SK-N-MC (cell line): ENCODE data around the gene PEX11G.

Experiments used
- DNase-seq: peaks from one replicate; pipeline ENCODE4 v3.0.0-alpha.2; 2011; ENCODE audit warnings: low read depth, low spot score
- H3K27ac ChIP-seq: fragments of 200-600 bp; sonication (generic); 2 replicates; pipeline ENCODE4 v1.5.1; 2016; ENCODE audit warnings: mixed run types
- H3K36me3 ChIP-seq: fragments of 200-600 bp; sonication (generic); 2 replicates; pipeline ENCODE4 v1.6.1; 2017; ENCODE audit warnings: antibody characterized with exemption, low read length, mixed read lengths; ENCODE audit not compliant: insufficient read depth
- H3K4me3 ChIP-seq: fragments of 200-600 bp; sonication (generic); 2 replicates; pipeline ENCODE4 v1.5.1; 2016
- H3K9ac ChIP-seq: fragments of 200-600 bp; sonication (generic); 2 replicates; pipeline ENCODE4 v1.8.0; 2017; ENCODE audit warnings: mixed run types, mixed read lengths; ENCODE audit not compliant: insufficient read length
- H3K9me3 ChIP-seq: fragments of 200-600 bp; sonication (generic); 2 replicates; pipeline ENCODE4 v1.6.1; 2017; ENCODE audit warnings: low read depth, mild to moderate bottlenecking, antibody characterized with exemption, low read length, moderate library complexity, mixed read lengths
- EZH2 ChIP-seq: fragments of 200-600 bp; sonication (generic); IDR thresholded peaks from one replicate; pipeline ENCODE4 v1.6.1; 2017; ENCODE audit warnings: antibody characterized with exemption
- FOXP2 ChIP-seq: optimal IDR thresholded peaks from 2 replicates; pipeline ENCODE3; 2011; ENCODE audit warnings: mild to moderate bottlenecking, moderate library complexity; ENCODE audit not compliant: insufficient read depth; ENCODE audit errors: extremely low read length, control extremely low read depth
- POLR2AphosphoS5 ChIP-seq: IDR thresholded peaks from 2 replicates; pipeline ENCODE4 v1.6.1; 2012; ENCODE audit warnings: mild to moderate bottlenecking, low read depth, low read length, borderline replicate concordance

The PEX11G gene

DNA sequence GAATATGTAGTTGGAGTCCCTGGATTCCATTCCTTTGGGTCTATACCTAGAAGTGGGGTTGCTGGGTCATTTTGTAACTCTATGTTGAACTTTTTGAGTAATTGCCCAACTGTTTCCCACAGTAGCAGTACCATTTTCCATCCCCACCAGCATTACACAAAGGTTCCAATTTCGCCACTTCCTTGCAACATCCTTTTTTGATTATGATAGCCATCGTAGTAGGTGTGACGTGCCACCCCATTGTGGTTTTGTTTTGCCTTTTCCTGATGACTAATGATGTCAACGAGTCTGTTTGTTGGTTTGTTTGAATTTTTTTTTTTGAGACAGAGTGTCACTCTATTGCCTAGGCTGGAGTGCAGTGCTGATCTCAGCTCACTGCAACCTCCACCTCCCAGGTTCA is 3.3 kb upstream of the PEX11G start:
- TF ChIP-seq POLR2AphosphoS5: no peak
- no peak for TF ChIP-seq EZH2
- no peak for TF ChIP-seq FOXP2
- Histone ChIP-seq H3K36me3 (no peaks in the 10 kb centered on the region), H3K9me3 (no peaks in the 10 kb centered on the region), H3K9ac (no peak overlapping the region), H3K27ac (no peak overlapping the region), H3K4me3 (no peak overlapping the region)
- no peak for DNase-seq

DNA sequence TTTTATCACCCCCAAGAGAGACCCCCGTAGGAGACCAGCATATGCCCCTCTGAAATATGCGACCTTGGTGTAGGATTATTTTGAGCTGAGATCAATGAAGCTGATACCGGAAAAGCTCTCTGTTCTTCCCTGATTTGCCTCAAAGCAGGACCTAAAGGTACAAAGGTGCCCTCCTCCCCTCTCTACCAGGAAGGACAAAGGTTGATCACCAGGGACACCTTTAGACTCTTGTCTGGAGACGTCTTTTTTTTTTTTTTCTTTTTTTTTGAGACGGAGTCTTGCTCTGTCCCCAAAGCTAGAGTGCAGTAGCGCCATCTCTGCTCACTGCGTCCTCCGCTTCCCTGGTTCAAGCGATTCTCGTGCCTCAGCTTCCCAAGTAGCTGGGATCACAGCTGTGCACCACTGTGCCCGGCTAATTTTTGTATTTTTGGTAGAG is 792 bp upstream of the PEX11G start:
- TF ChIP-seq EZH2: no peak
- TF ChIP-seq POLR2AphosphoS5: no peak
- TF ChIP-seq FOXP2: no peak
- Histone ChIP-seq H3K4me3 (no peak overlapping the region), H3K9me3 (no peaks in the 10 kb centered on the region), H3K27ac (no peak overlapping the region), H3K9ac (no peak overlapping the region), H3K36me3 (no peaks in the 10 kb centered on the region)
- DNase-seq: no peak

DNA sequence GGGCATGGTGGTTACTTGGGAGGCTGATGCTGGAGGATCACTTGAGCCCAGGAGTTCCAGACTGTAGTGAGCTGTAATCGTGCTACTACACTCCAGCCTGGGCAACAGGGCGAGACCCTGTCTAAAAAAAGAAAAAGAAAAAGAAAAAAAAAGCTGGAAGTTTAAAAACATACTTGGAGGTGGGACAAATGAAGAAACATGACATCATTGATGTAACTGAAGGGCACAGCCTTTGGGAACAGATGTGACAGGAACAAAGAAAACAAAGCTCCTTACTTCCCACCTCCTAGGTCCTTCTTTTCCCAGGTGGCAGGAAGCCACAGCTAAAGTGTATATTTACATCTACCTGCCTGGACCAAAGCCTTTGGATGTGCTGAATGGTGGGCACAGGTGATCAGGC is 1.9 kb downstream of the PEX11G start:
- no peak overlapping the region for H3K27ac ChIP-seq
- no peak overlapping the region for H3K9ac ChIP-seq
- no peaks in the 10 kb centered on the region for H3K36me3 ChIP-seq
- no peak for DNase-seq
- no peaks in the 10 kb centered on the region for H3K9me3 ChIP-seq
- TF ChIP-seq EZH2 (no peak), POLR2AphosphoS5 (no peak), FOXP2 (no peak)
- H3K4me3 ChIP-seq: no peak overlapping the region

DNA sequence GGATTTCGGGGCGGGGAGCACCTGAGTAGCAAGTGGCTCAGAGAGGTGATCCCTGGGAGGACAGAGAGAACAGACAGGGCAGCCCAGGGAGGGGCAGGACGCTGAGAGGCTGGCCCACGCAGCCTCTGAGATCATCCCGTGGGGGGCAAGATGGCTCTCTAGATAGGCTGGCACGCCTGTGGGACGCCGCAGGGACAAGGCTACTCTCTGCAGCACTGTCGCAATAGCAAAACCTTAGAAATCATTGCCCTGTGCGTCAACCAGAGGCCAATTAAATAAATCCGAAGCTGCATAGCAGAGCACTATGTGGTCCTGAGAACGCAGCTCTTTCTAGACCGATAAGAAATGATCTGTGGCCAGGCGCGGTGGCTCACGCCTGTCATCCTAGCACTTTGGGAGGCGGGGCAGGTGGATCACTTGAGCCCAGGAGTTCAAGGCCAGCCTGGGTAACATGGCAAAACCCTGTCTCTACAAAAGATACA is 5.1 kb downstream of the PEX11G start:
- Histone ChIP-seq H3K27ac (no peak overlapping the region), H3K36me3 (no peaks in the 10 kb centered on the region), H3K9ac (no peak overlapping the region), H3K9me3 (no peaks in the 10 kb centered on the region), H3K4me3 (no peak overlapping the region)
- no peak for DNase-seq
- no peak for TF ChIP-seq FOXP2
- TF ChIP-seq EZH2: no peak
- TF ChIP-seq POLR2AphosphoS5: no peak

- Histone ChIP-seq H3K9me3 (no peaks in the 10 kb centered on the region), H3K36me3 (no peaks in the 10 kb centered on the region), H3K9ac (no peak overlapping the region), H3K27ac (no peak overlapping the region), H3K4me3 (no peak overlapping the region)
- DNase-seq: no peak
- no peak for TF ChIP-seq EZH2
- no peak for TF ChIP-seq FOXP2
- TF ChIP-seq POLR2AphosphoS5: no peak
These were observed 6.0 kb downstream of the PEX11G start for GRCh38 chr19:7482584-7483439.

- TF ChIP-seq FOXP2: no peak
- TF ChIP-seq POLR2AphosphoS5: no peak
- TF ChIP-seq EZH2: no peak
- Histone ChIP-seq H3K36me3 (no peaks in the 10 kb centered on the region), H3K9me3 (no peaks in the 10 kb centered on the region), H3K9ac (no peak overlapping the region), H3K4me3 (no peak overlapping the region), H3K27ac (no peak overlapping the region)
- DNase-seq: no peak
These were observed 7.9 kb downstream of the PEX11G start for GRCh38 chr19:7480970-7481255.

DNA sequence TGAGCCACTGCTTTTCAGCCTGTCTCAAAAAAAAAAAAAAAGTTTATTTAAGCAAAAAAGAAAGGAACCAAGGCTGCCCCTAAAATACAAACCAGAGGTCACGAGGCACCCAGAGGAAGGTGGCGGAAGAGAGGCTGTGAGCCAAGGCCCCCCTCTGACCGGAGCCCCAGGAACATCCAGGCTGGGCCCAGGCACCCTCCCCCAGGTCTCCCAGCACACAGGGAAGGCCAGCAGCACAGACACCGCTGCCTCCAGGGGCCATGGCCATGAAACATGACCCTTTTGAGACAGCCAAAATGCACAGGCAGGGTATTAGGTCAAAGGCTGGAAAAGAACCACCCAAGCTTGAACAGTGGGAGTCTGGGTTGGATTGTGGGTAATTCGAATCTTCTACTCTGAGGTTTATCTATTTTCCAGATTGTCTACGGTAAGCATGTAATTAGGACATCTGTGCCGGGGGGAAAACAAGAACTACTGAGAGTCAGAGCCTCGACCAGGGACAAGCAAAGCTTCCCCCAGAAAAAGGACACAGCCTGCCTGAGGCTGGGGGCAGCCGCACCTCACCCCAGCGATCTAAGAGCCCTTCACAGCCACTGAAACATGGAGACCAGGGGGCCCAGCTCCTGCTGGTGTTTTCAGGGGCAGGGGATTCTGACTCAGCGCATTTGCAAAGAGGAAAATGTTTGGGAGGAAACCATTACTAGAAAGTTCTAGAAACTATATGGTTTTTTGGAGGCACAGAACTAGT is 8.4 kb downstream of the PEX11G start:
- Histone ChIP-seq H3K27ac (no peak overlapping the region), H3K9ac (no peak overlapping the region), H3K4me3 (no peak overlapping the region), H3K36me3 (no peaks in the 10 kb centered on the region), H3K9me3 (no peaks in the 10 kb centered on the region)
- TF ChIP-seq FOXP2 (no peak), POLR2AphosphoS5 (no peak), EZH2 (no peak)
- DNase-seq: no peak

DNA sequence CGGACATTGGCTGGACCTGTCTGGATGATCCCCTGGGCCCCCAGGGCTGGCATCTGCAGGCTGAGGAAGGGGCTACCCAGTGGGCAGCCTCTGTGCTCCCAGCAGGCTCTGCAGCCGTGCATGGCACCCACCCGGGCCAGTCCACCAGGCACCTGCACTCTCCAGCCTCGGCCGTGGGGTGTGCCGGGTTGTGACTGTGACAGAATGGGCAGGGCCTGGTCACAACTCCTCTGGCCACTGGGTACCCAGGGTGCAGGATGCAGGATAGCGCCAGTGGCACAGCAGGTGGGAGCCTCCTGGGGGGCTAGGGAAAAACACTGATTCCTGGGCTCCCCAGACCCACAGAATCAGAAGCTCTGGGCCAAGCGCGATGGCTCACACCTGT is 10.0 kb downstream of the PEX11G start:
- TF ChIP-seq FOXP2 (no peak), POLR2AphosphoS5 (no peak), EZH2 (no peak)
- H3K4me3 ChIP-seq: no peak overlapping the region
- no peaks in the 10 kb centered on the region for H3K36me3 ChIP-seq
- H3K9me3 ChIP-seq: no peaks in the 10 kb centered on the region
- no peak overlapping the region for H3K9ac ChIP-seq
- no peak for DNase-seq
- H3K27ac ChIP-seq: no peak overlapping the region

- no peaks in the 10 kb centered on the region for H3K9me3 ChIP-seq
- TF ChIP-seq FOXP2: no peak
- TF ChIP-seq EZH2: no peak
- no peak overlapping the region for H3K27ac ChIP-seq
These were observed 10.5 kb downstream of the PEX11G start for GRCh38 chr19:7478173-7478842.

More at GRCh38 chr19:7478173-7478842, 10.5 kb downstream of the PEX11G start:
- H3K4me3 ChIP-seq: no peak overlapping the region
- no peaks in the 10 kb centered on the region for H3K36me3 ChIP-seq
- DNase-seq: no peak
- H3K9ac ChIP-seq: no peak overlapping the region
